SK-N-SH (cell line): Measurements from ENCODE around the gene CA4.

Experiments
- CTCF ChIP-seq: fragments of 200-600 bp; sonication (generic); IDR thresholded peaks from 2 replicates; pipeline ENCODE4 v1.6.1; 2017; ENCODE audit warnings: antibody characterized with exemption, mild to moderate bottlenecking, moderate library complexity
- FOXJ3 ChIP-seq: sonication (generic); formaldehyde crosslinking; IDR thresholded peaks from 2 replicates; pipeline ENCODE4 v1.5.1; 2020; ENCODE audit warnings: mild to moderate bottlenecking, missing genetic modification reagents
- POLR2AphosphoS5 ChIP-seq: IDR thresholded peaks from 2 replicates; pipeline ENCODE4 v1.6.1; 2012; ENCODE audit warnings: low read depth, low read length
- USF1 ChIP-seq: IDR thresholded peaks from 2 replicates; pipeline ENCODE4 v1.4.0; 2012; ENCODE audit warnings: low read depth, borderline replicate concordance

- TF ChIP-seq CTCF (no peak), FOXJ3 (no peak), POLR2AphosphoS5 (no peak), USF1 (no peak)
Measured at GRCh38 chr17:60170835-60171752, 21.3 kb downstream of the CA4 start.
